ENCODE data around the gene KAT14. TPM values are rescaled to one million over a fixed set of nuclear protein-coding genes. Genes with fewer than 3 reads are reported as not detected.
"Not testable (repeated sequence)": the region's sequence is repeated elsewhere in the genome, so short reads cannot be mapped to it uniquely, and the experiment has no call there.

The KAT14 gene
- total RNA-seq, 1 experiment from 2014 or later, result 10.8 TPM

GRCh38 chr20:18092890-18093289 is 44.8 kb upstream of the KAT14 start:
- Histone ChIP-seq H3K4me1 (ENCODE audit: insufficient read depth, low read length) (no peaks in the 10 kb centered on the region), H3K9ac (ENCODE audit: low read length) (no peak overlapping the region), H3K9me2 (replicated peaks; ENCODE audit: low read length) (no peaks in the 10 kb centered on the region), H3K27ac (ENCODE audit: low read length) (no peak overlapping the region), H3K27me3 (ENCODE audit: low read length) (no peaks in the 10 kb centered on the region), H3K9me3 (ENCODE audit: low read length) (no peaks in the 10 kb centered on the region), H3K4me3 (ENCODE audit: low read length) (no peak overlapping the region), H3K79me2 (ENCODE audit: low read length) (no peaks in the 10 kb centered on the region), H2AFZ (ENCODE audit: low read length) (no peak overlapping the region), H3K36me3 (ENCODE audit: low read depth, low read length) (no peaks in the 10 kb centered on the region), H4K20me1 (ENCODE audit: low read length) (no peaks in the 10 kb centered on the region), H3K4me2 (ENCODE audit: low read length) (no peak overlapping the region), H3F3A (ENCODE audit: low read length, unreplicated experiment) (no peaks in the 10 kb centered on the region)
- ATAC-seq (no peak), DNase-seq (no peak)
- intact Hi-C loops (cut with micrococcal nuclease), result no loop called here
- no TSS peak for BruUV-seq (replicated peaks)
- ChIA-PET POLR2A (ENCODE audit: unreplicated experiment) (no interaction called here), CTCF (no interaction called here)
- no peak for TF ChIP-seq EZH2phosphoT487 (IDR thresholded peaks at IDR 0.05; ENCODE audit: borderline replicate concordance, low read length)
- no peak for TF ChIP-seq EZH2 (IDR thresholded peaks at IDR 0.05; ENCODE audit: low read length, unreplicated experiment)
- no peak for TF ChIP-seq CTCF (conservative IDR thresholded peaks at IDR 0.05; ENCODE audit: low read depth, low read length)

GRCh38 chr20:18093388-18093787 is 44.3 kb upstream of the KAT14 start:
- Histone ChIP-seq H3K4me2 (ENCODE audit: low read length) (no peak overlapping the region), H3K9ac (ENCODE audit: low read length) (no peak overlapping the region), H3K4me3 (ENCODE audit: low read length) (no peak overlapping the region), H3F3A (ENCODE audit: low read length, unreplicated experiment) (no peaks in the 10 kb centered on the region), H3K79me2 (ENCODE audit: low read length) (no peaks in the 10 kb centered on the region), H3K36me3 (ENCODE audit: low read depth, low read length) (no peaks in the 10 kb centered on the region), H3K27me3 (ENCODE audit: low read length) (no peaks in the 10 kb centered on the region), H3K27ac (ENCODE audit: low read length) (no peak overlapping the region), H3K9me3 (ENCODE audit: low read length) (no peaks in the 10 kb centered on the region), H3K4me1 (ENCODE audit: insufficient read depth, low read length) (no peaks in the 10 kb centered on the region), H4K20me1 (ENCODE audit: low read length) (no peaks in the 10 kb centered on the region), H2AFZ (ENCODE audit: low read length) (no peak overlapping the region), H3K9me2 (replicated peaks; ENCODE audit: low read length) (no peaks in the 10 kb centered on the region)
- CTCF ChIA-PET, result no interaction called here
- no peak for ATAC-seq
- POLR2A ChIA-PET (ENCODE audit: unreplicated experiment), result no interaction called here
- intact Hi-C loops (cut with micrococcal nuclease), result no loop called here
- DNase-seq, result no peak
- no TSS peak for BruUV-seq (replicated peaks)
- TF ChIP-seq EZH2 (IDR thresholded peaks at IDR 0.05; ENCODE audit: low read length, unreplicated experiment) (no peak), EZH2phosphoT487 (IDR thresholded peaks at IDR 0.05; ENCODE audit: borderline replicate concordance, low read length) (no peak), CTCF (conservative IDR thresholded peaks at IDR 0.05; ENCODE audit: low read depth, low read length) (no peak)

- H3K4me3 ChIP-seq (ENCODE audit: low read length), result no peak overlapping the region
- DNase-seq, result no peak
- no peak overlapping the region for H3K9ac ChIP-seq (ENCODE audit: low read length)
- no peaks in the 10 kb centered on the region for H3K27me3 ChIP-seq (ENCODE audit: low read length)
- H3K4me1 ChIP-seq (ENCODE audit: insufficient read depth, low read length), result no peaks in the 10 kb centered on the region
- H3K79me2 ChIP-seq (ENCODE audit: low read length), result no peaks in the 10 kb centered on the region
- no peak overlapping the region for H2AFZ ChIP-seq (ENCODE audit: low read length)
- TF ChIP-seq CTCF (conservative IDR thresholded peaks at IDR 0.05; ENCODE audit: low read depth, low read length) (no peak), EZH2phosphoT487 (IDR thresholded peaks at IDR 0.05; ENCODE audit: borderline replicate concordance, low read length) (no peak)
- POLR2A ChIA-PET (ENCODE audit: unreplicated experiment), result no interaction called here
- H3K9me2 ChIP-seq (replicated peaks; ENCODE audit: low read length), result no peaks in the 10 kb centered on the region
- intact Hi-C loops (cut with micrococcal nuclease), result no loop called here
- no TSS peak for BruUV-seq (replicated peaks)
- H4K20me1 ChIP-seq (ENCODE audit: low read length), result no peaks in the 10 kb centered on the region
- H3K36me3 ChIP-seq (ENCODE audit: low read depth, low read length), result no peaks in the 10 kb centered on the region
- CTCF ChIA-PET, result no interaction called here
- H3K4me2 ChIP-seq (ENCODE audit: low read length), result no peak overlapping the region
- no peak overlapping the region for H3K27ac ChIP-seq (ENCODE audit: low read length)
- no peaks in the 10 kb centered on the region for H3K9me3 ChIP-seq (ENCODE audit: low read length)
- ATAC-seq, result no peak
- no peaks in the 10 kb centered on the region for H3F3A ChIP-seq (ENCODE audit: low read length, unreplicated experiment)
Measured at GRCh38 chr20:18094191-18094590, 43.5 kb upstream of the KAT14 start.

- H3K36me3 ChIP-seq (ENCODE audit: low read depth, low read length); BruUV-seq (replicated peaks); ATAC-seq; H3K4me2 ChIP-seq (ENCODE audit: low read length); H3K4me3 ChIP-seq (ENCODE audit: low read length); H3K9ac ChIP-seq (ENCODE audit: low read length); H3K79me2 ChIP-seq (ENCODE audit: low read length); POLR2A ChIA-PET (ENCODE audit: unreplicated experiment); H3K27ac ChIP-seq (ENCODE audit: low read length); H3K4me1 ChIP-seq (ENCODE audit: insufficient read depth, low read length); DNase-seq; H3K9me3 ChIP-seq (ENCODE audit: low read length); CTCF ChIA-PET; H2AFZ ChIP-seq (ENCODE audit: low read length); intact Hi-C loops (cut with micrococcal nuclease); H4K20me1 ChIP-seq (ENCODE audit: low read length); H3F3A ChIP-seq (ENCODE audit: low read length, unreplicated experiment); H3K9me2 ChIP-seq (replicated peaks; ENCODE audit: low read length); H3K27me3 ChIP-seq (ENCODE audit: low read length): not testable (repeated sequence)
Measured at GRCh38 chr20:18100569-18100968, 37.1 kb upstream of the KAT14 start.
